ENCODE measurements around the gene TSPO2.

TSPO2 gene

DNA sequence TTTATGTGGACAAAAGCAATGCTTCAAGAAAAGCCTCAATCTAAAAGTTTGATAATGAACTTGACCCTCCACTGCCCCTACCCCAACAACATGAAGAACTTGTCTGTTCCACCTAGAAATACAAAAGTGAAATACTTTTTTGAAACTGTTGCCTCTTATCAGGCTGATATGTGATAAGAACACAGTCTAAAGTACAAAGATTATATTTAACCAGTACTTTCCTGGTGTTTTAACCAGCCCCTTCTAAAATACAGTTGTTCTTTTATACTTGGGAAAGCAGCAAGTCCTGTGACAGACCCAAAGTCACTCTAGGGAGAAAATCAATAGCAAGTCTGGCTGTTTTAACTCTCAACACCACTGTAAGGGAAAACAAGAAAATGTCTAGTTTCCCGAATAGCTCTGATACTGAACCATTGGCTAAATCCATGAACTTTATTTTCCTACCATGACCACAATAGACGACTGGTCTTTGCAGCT lies 23.3 kb downstream of the TSPO2 start:
- Histone ChIP-seq H3K9ac (ENCODE audit: insufficient read length) (no peak overlapping the region), H3K36me3 (ENCODE audit: insufficient read depth, low read length) (no peaks in the 10 kb centered on the region)
- no peak for DNase-seq (ENCODE audit: low read depth, low spot score)

DNA sequence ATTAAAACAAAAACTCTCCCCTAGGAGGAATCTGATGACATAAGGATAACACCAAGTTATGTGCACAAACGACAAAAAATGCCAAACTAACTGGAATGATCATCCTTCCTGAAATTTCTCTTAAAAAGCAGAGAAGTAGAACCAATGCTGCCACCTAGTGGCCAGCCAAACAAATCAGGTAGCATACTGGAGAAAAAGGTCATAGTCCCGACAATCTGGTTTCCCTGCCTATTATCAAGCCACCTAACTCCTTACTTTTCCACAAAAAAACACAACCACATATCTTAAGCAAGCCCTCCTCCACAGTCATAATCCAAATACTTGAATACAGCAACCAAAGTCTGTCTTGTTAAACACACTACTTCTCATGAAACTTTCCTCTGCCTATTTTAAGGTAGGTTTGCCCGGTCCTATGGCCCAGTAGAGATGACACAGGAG lies 24.6 kb downstream of the TSPO2 start:
- peak; percentile 73 for DNase-seq (ENCODE audit: low read depth, low spot score)
- Histone ChIP-seq H3K4me3 (no peak overlapping the region), H3K36me3 (ENCODE audit: insufficient read depth, low read length) (no peaks in the 10 kb centered on the region), H3K9me3 (ENCODE audit: low read depth, low read length) (no peaks in the 10 kb centered on the region), H3K27ac (no peak overlapping the region), H3K9ac (ENCODE audit: insufficient read length) (no peak overlapping the region)
- TF ChIP-seq POLR2AphosphoS5 (IDR thresholded peaks at IDR 0.05; ENCODE audit: borderline replicate concordance, low read depth, low read length), result no peak
- no peak for TF ChIP-seq EZH2 (IDR thresholded peaks at IDR 0.05)
- no peak for TF ChIP-seq FOXP2 (optimal IDR thresholded peaks at IDR 0.05; ENCODE audit: control extremely low read depth, extremely low read length, insufficient read depth)

More for the DNA sequence above, 23.3 kb downstream of the TSPO2 start:
- Histone ChIP-seq H3K4me3 (no peak overlapping the region), H3K27ac (no peak overlapping the region), H3K9me3 (ENCODE audit: low read depth, low read length) (no peaks in the 10 kb centered on the region)
- TF ChIP-seq POLR2AphosphoS5 (IDR thresholded peaks at IDR 0.05; ENCODE audit: borderline replicate concordance, low read depth, low read length) (no peak), FOXP2 (optimal IDR thresholded peaks at IDR 0.05; ENCODE audit: control extremely low read depth, extremely low read length, insufficient read depth) (no peak)

DNA sequence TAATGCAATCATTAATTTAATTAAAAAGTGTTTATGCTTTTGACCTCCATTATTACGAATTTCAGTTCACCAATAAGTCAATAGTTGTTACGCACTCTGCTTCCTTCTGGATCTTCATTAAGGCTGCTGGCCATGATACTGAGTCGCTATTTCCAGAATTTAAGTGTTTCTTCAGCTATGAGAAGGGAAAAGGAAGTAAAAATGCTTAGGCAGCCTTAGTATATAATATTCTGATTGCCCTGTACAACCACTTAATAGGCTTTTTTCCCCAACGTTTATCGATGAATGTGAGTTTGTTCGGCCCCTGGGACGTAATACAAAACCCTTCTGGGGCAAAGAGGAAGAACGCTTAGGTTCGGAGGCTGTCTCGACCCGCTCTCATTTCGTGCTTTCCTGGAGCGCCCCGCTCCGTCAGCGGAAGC lies 29.2 kb downstream of the TSPO2 start:
- Histone ChIP-seq H3K4me3 (peak overlapping the region; percentile 95), H3K9me3 (ENCODE audit: low read depth, low read length) (no peaks in the 10 kb centered on the region), H3K9ac (ENCODE audit: insufficient read length) (peak overlapping the region; percentile 88), H3K36me3 (ENCODE audit: insufficient read depth, low read length) (no peaks in the 10 kb centered on the region), H3K27ac (peak overlapping the region; percentile 93)
- DNase-seq (ENCODE audit: low read depth, low spot score), result no peak
- TF ChIP-seq POLR2AphosphoS5 (IDR thresholded peaks at IDR 0.05; ENCODE audit: borderline replicate concordance, low read depth, low read length) (0 out of 2 replicates have a peak, but pooled peaks have one; percentile 79), EZH2 (IDR thresholded peaks at IDR 0.05) (no peak)

DNA sequence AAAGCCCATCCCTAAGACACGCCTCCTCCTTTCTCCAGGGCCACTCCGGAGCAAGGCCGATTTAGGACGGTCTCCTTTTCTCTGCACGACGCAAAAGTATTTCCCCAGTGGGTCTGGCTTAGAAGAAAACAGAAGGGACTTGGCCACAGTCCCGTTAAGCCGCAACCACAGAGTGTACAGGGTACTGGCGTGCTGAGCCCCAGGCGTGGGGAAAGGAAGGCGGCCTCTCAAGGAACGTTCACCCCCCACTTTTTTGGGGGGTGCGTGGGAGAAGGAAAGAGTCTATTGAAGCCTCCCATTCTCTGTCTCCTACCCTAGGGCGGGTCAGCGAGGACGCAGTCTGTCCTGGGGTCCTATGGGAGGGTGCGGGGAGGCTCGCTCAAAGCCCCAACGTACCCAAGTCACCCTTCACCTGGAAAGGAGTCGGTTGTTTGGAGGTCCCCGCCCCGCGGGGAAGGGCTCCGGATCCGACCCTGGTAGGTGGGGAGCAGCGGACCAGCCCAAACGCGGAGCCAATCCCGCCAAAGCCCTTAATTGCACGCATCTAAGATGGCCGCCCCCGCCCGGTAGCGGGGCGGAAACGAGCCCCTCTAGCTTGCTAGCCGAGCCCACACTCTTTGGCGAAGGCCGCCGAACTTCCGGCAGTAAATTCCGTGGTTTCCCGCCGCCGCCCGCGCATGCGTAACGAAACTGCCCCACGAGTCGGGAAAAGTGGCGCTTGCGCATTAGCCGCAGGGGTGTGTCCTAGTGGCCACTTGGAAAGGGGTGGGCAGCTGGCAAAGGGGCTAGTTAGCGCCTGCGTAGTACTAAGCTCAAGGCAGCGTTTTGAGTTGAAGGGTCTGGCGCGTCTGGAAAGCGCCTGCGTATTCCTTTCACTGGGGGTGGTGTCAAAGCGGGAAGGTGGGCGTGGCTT lies 29.9 kb downstream of the TSPO2 start, which contains the start of gene OARD1:
OARD1 (minus strand) TSS at position 434 of the 913 bp plus-strand sequence. CDS start 722 bp downstream, outside the sequence.
- no peaks in the 10 kb centered on the region for H3K9me3 ChIP-seq (ENCODE audit: low read depth, low read length)
- peak; percentile 99 for DNase-seq (ENCODE audit: low read depth, low spot score)
- H3K27ac ChIP-seq, result peak within 1 kb of the TSS; percentile 93
- no peaks in the 10 kb centered on the region for H3K36me3 ChIP-seq (ENCODE audit: insufficient read depth, low read length)
- peak within 1 kb of the TSS; percentile 95 for H3K4me3 ChIP-seq
- H3K9ac ChIP-seq (ENCODE audit: insufficient read length), result peak within 1 kb of the TSS; percentile 96
- TF ChIP-seq EZH2 (IDR thresholded peaks at IDR 0.05) (no peak), FOXP2 (optimal IDR thresholded peaks at IDR 0.05; ENCODE audit: control extremely low read depth, extremely low read length, insufficient read depth) (no peak), POLR2AphosphoS5 (IDR thresholded peaks at IDR 0.05; ENCODE audit: borderline replicate concordance, low read depth, low read length) (peak; percentile 75)

DNA sequence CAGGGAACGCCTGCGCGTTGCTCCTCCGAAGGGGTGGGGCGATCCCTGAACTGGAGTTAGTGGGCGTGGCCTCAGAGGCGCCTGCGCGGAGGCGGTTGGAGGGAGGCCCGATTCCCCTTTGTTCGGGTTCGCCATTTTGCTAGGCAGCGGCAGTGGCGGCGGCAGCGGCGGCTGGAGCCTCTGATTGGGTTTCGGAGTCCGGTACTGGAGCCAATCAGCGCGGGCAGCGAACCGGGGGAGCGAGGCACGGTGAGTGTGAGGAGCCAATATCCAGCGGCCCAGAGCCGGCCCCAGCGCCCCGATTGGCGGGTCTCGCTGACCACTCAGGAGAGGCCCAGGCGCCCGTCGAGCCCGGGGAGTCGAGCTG lies 30.6 kb downstream of the TSPO2 start, which contains the start of gene NFYA:
NFYA (plus strand) TSS at position 139 of the 367 bp plus-strand sequence. CDS start 6,116 bp downstream, outside the sequence.
- Histone ChIP-seq H3K4me3 (peak within 1 kb of the TSS; percentile 95), H3K9me3 (ENCODE audit: low read depth, low read length) (no peaks in the 10 kb centered on the region), H3K36me3 (ENCODE audit: insufficient read depth, low read length) (peaks cover 1% of the 10 kb centered on the region; the same call in 1 of the 2 replicates), H3K27ac (peak within 1 kb of the TSS; percentile 93), H3K9ac (ENCODE audit: insufficient read length) (peak within 1 kb of the TSS; percentile 96)
- no peak for DNase-seq (ENCODE audit: low read depth, low spot score)
- TF ChIP-seq POLR2AphosphoS5 (IDR thresholded peaks at IDR 0.05; ENCODE audit: borderline replicate concordance, low read depth, low read length), result peak; percentile 66; the same call in 1 of the 2 replicates
- no peak for TF ChIP-seq FOXP2 (optimal IDR thresholded peaks at IDR 0.05; ENCODE audit: control extremely low read depth, extremely low read length, insufficient read depth)

DNA sequence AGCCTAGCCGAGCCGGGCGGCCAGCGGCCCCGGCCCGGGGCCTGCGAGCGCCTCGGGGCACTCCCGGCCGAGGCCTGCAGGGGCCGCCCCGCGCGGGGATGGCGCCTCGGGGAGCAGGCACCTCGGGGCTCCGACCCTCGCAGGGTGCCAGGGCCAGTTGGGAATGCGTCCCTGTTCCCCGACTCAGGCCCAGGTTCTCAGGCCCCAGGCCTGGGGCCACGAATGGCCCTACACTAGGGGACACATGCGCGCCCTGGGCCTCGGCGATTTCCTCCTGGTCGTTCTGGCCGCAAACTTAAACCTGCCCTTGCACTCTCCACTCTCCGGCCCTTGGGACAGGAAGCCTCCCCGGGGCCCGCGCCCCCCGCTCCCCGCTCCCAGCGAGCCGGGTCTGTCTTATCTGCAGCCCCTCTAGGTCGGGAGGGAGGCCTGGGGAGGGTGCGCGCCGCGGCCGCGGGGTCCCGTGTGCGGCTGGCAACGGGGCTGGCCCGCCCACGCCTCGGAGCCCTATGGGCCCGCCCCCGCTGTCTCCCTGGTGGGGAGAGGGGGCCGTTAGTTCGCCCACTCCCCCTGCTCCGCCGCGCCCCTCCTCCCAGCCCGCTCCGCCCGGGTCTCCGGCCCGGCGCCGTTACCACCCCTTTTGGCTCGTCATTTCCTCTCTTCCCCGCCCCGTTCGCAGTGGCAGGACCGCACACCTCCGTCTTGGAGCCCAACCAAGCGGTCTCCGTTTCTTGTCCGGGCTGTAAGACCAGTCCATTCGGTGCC lies 31.1 kb downstream of the TSPO2 start:
- Histone ChIP-seq H3K36me3 (ENCODE audit: insufficient read depth, low read length) (peaks cover 6% of the 10 kb centered on the region), H3K27ac (peak overlapping the region; percentile 92), H3K4me3 (peak overlapping the region; percentile 95), H3K9ac (ENCODE audit: insufficient read length) (peak overlapping the region; percentile 96), H3K9me3 (ENCODE audit: low read depth, low read length) (no peaks in the 10 kb centered on the region)
- DNase-seq (ENCODE audit: low read depth, low spot score), result no peak
- TF ChIP-seq POLR2AphosphoS5 (IDR thresholded peaks at IDR 0.05; ENCODE audit: borderline replicate concordance, low read depth, low read length) (peak; percentile 92), FOXP2 (optimal IDR thresholded peaks at IDR 0.05; ENCODE audit: control extremely low read depth, extremely low read length, insufficient read depth) (no peak)

DNA sequence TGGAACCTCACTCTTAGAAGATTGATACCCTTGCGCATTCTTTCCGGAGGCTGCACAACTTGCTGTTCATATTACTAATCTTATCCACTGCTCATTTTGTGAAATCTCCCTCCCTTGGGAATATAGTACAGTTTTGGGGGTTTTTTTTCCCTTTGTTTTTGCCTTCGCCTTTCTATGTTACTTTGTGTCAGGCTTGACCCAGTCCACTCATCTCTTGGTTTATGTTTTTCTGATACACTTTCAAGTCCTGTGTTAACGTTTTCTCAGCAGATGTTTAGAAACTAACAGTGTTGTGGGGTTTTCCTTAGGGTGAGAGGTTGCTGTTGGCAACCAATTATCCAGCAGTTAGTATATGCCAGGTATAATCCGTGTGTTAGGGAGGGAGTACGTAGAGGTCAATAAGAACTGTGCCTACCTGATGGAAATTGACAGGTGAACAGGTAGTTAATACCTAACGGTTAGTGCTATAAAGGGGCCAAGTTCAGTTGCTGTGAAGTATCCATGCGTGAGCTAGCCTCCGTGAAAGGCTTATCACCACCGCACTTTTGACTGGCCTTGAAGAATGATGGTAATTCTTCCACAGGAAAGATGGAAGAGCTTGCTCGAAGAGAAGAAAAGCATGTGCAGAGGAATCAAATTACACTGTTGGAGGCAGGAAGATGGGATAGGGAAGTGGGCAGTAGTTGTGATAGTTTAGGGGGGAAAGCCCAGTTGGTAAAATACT lies 31.9 kb downstream of the TSPO2 start:
- Histone ChIP-seq H3K4me3 (peak overlapping the region; percentile 95), H3K36me3 (ENCODE audit: insufficient read depth, low read length) (peaks cover 13% of the 10 kb centered on the region), H3K27ac (peak overlapping the region; percentile 92), H3K9me3 (ENCODE audit: low read depth, low read length) (no peaks in the 10 kb centered on the region), H3K9ac (ENCODE audit: insufficient read length) (peak overlapping the region; percentile 96)
- DNase-seq (ENCODE audit: low read depth, low spot score), result no peak
- TF ChIP-seq POLR2AphosphoS5 (IDR thresholded peaks at IDR 0.05; ENCODE audit: borderline replicate concordance, low read depth, low read length) (peak; percentile 22; the same call in 1 of the 2 replicates), FOXP2 (optimal IDR thresholded peaks at IDR 0.05; ENCODE audit: control extremely low read depth, extremely low read length, insufficient read depth) (no peak)

All from SK-N-MC (cell line).